DMS53 treated with DMSO at 0.1 percent for 48 hours (cell line): ENCODE measurements around the gene EGFLAM.
"Not testable (repeated sequence)": the region's sequence is repeated elsewhere in the genome, so short reads cannot be mapped to it uniquely, and the experiment has no call there.

ENCODE experiments used
- DNase-seq: peaks from one replicate; lab custom pipeline; 2025; ENCODE audit not compliant: unreplicated experiment; lab: John Stamatoyannopoulos, UW

Gene EGFLAM

DNA sequence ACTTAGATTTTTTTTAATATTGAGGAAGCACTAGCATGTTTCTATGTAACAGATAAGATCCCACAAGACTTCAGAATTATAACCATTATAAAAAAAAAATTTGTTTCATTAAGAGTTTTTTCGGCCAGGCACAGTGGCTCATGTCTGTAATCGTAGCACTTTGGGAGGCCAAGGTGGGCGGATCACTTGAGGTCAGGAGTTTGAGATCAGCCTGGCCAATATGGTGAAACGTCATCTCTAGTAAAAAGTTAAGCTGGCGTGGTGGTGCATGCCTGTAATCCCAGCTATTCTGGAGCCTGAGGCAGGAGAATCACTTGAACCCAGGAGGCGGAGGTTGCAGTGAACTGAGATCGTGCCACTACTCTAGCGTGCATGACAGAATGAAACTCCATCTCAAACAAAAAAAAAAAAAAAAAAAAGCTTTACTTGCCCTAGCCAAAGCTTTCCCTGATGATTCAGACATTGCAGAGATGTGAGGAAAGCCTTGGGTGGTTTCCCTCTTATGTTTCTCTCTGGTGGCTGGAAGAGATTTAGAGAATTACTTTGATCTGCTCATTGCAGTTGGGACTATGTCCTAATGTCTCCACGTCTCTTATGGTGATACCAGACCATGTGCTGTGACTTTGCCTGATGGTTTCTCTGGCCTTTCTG is 65.4 kb downstream of the EGFLAM start:
- DNase-seq = no peak

DNA sequence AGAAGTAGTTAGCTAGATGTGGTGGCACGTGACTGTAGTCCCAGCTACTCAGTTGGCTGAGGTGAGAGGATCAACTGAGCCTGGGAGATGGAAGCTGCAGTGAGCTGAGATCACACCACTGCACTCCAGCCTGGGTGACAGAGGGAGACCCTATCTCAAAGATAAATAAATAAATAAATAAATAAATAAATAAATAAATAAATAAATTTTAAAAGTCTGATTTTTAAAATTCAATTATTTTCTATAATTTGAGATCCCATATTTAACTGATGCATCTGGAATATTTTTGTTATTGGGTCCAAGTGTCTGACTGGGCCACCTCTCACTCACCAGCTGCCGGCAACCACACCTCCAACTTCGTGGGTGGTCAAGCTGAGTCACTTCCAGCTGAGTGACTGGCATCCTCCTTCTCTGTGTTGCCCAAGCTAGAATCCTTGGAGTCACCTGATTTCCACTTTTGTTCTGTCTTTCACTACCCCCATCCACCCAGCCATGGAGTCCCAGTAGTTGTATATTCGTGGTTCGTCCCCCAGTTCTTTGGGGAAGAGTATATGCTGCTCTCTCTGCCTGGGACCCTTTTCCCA is 70.9 kb downstream of the EGFLAM start:
- DNase-seq = no peak

DNA sequence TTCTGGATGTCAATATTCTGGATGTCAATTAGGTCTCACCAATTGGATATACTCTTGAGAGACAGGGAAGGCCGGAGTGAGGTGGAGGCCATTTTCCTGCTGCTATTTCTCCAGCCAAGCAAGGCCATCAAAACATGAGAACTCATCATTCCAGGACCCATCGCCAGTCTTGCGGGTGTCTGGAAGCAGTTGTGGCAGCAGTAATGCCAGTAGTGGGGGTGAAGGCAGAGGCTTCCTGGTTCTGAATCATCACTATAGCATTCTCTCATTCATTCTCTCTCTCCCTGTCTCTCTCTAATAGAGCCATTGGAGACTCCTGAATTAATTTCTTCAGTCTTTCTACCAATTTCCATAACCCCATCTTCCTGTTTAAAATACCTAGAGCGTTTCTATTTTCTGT is 71.8 kb downstream of the EGFLAM start:
- no peak for DNase-seq

DNA sequence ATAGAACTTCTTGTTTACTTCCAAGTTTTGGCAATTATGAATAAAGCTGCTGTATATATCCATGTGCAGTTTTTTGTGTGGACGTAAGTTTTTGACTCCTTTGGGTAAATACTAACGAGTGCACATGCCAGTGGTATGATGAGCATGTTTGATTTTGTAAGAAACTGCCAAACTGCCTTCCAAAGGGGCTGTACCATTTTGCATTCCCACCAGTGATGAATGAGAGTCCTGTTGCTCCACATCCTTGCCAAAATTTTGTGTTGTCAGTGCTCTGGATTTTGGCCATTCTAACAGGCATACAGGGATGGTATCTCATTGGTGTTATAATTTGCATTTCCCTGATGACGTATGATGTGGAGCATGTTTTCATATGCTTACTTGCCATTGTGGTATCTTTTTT is 73.5 kb downstream of the EGFLAM start:
- DNase-seq = no peak

DNA sequence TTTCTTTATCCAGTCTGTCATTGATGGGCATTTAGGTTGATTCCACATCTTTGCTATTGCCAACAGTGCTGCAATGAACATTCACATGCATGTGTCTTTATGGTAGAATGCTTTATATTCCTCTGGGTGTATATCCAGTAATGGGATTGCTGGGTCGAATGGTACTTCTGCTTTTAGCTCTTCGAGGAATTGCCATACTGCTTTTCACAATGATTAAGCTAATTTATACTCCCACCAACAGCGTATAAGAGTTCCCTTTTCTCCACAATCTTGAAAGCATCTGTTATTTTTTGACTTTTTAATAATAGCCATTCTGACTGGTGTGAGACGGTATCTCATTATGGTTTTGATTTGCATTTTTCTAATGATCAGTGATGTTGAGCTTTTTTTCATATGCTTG is 74.8 kb downstream of the EGFLAM start:
- DNase-seq = not testable (repeated sequence)

DNA sequence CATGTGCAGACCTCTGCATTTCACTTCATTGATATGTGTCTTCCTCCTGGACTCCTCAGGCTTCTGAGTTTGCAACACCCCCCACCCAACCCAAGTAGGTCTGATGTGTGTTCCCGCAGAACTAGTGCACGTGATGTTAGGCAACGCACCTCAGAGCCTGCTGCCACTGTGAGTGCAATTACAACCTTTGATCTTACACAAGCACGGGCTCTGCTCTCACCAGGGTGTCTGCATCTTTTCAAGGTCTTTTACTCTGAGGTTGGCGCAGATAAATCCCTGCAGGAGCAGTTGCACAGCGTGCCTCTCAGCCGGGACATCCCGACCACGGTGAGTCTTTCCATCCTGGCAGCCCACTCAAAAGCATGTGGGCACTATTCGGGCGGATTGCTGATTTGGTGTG is 80.1 kb downstream of the EGFLAM start:
- DNase-seq = no peak

DNA sequence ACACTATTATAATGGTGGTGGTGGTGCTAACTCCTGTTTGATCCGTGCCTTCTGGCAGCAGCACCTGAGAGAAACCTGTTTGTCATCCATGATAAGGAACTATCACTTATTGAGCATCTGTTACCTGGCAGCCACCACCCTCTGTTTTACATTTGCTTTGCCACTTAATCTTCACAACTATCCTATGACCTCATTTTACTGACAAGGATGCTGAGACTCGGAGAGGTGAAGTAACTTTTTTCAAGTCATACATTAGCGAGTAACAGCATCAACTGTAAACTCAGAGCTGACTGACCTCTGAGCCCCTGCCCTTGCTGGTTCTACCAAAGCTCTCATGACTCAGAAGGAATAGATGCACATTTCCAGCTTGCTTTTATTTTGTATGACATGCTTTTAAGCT is 81.1 kb downstream of the EGFLAM start:
- no peak for DNase-seq

DNA sequence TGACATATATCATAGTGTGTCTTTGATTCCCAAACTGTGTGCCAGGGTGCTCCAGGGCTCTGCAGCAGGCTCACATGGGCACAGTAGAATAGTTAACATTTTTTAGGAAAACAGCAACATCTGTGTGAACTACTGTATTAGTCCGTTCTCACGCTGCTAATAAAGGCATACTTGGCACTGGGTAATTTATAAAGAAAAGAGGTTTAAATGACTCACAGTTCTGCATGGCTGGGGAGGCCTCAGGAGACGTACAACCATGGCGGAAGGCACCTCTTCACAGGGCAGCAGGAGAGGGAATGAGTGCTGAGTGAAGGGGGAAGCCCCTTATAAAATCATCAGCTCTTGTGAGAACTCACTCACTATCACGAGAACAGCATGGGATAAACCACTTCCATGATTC is 82.7 kb downstream of the EGFLAM start:
- DNase-seq = no peak

DNA sequence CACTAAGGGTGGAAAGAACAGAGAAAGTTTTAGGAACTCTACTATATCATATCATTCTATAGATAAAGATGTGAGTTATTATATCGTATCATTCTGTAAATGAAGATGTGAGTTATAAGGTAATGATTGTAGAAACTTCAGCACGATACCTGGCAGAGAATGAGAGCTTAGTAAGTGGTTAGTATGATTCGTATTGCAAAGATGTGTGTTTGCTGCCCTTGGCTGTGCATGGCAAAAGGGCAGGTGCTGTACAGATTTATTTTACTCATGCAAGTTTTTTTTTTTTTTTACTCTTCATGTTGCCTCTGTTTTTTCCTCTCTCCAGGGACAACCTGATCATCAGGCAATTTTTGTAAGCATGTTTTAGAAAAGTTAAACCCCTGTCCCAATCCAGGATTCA is 83.3 kb downstream of the EGFLAM start:
- DNase-seq = no peak

DNA sequence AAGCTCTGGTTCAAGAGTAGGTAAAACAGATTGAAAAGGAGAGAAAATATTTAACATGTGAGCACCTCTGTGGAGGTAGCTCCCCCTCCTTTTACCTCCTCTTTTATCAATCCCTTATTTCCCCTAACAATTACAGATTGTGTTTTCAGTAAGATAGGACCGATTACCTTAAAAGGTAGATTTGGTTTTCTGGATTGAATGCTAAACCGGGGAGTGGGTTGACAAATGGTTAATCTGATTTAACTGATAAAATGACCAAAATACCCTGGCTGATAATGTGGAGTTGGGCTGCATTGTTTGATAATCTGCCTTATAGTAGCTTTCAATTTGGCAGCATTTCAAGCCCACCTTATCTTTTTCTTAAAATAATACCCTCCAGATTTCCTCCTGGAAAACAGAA is 83.9 kb downstream of the EGFLAM start:
- DNase-seq = no peak

DNA sequence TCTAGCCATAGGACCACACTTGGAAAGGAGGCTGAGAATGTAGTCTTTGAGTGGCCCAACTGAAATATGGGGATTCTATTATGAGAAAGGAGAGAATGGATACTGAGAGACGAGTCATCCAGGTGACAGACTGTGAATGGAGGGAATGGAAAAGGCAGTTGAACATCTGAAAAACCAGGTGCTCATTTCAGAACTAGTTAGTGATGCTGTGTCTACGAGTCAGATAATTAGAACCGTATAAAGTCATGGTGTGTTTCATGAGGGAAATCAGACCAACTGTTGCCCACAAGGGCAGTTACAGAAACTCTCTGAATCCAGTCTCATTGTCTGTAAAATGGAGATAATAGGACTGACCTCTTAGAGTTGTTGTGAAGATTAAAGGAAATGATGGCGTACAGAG is 86.5 kb downstream of the EGFLAM start:
- DNase-seq = no peak

DNA sequence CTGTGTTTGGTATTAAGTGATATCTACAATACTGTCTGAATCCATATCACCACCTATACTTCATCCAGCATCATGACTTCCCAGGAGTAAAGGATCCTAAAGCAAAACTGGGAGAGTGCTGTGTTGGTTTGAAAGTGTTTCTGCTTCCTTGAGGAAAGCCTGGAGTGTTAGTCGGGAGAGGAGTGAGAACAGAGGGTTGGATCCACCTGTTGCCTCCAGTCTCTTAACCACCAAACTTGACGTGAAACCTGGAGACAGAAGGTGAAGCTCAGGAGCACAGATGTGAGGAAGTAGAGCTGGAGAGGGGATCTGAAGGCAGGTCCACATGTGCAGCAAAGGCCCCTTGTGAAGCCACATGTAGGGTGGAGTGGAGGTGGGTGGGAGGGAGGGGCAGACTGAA is 88.2 kb downstream of the EGFLAM start:
- no peak for DNase-seq

DNA sequence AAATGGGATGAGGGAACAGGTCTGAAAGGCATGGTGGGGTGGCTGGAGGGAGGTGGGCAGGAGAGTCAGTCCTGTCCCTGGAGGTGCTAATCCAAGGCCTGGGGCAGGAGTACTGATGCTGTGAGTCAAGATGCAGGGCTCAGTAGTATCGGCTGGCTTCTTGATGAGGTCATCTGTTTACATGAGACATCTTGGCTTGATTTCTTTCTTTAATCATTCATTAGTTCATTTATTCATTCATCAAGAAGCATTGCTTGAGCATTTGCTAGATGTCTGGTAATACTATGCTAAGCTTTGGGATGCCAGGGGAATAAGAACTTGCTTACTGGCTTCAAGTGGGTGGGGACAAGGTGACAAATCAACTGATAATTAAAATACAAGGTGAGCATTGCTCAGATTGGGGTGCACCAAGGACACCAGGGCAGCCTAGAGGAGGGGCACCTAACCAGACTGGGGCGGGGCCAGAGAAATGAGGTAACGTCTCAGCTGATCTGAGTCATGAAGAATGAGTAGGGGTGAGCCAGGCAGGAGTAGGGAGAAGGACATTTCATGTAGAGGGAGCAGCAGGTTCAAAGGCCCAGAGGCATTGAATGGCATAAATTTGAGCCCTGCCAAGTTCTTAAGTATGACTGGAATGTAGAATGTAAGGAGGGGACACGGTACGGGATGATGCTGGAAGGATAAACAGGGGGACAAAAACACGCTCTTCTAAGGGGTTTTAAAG is 88.8 kb downstream of the EGFLAM start:
- no peak for DNase-seq

DNA sequence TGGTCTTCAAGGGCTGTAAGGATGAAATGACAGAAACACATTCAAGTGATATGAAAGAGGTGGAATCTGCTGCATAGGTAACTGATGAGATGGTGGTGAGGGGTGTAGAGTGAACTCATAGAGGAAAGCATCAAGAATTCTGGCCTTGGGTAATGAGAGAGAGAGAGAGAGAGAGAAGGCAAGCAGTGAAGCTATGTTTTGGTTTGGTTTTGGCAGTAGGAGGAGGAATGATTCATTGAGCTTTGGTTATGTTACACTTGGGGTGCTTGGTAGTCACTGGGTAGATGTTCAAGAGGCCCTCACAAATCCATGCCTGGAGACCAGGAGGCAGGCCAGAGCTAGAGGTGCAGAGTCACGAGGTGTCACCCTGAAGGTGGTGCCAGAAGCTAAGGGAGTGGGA is 89.5 kb downstream of the EGFLAM start:
- DNase-seq = no peak

DNA sequence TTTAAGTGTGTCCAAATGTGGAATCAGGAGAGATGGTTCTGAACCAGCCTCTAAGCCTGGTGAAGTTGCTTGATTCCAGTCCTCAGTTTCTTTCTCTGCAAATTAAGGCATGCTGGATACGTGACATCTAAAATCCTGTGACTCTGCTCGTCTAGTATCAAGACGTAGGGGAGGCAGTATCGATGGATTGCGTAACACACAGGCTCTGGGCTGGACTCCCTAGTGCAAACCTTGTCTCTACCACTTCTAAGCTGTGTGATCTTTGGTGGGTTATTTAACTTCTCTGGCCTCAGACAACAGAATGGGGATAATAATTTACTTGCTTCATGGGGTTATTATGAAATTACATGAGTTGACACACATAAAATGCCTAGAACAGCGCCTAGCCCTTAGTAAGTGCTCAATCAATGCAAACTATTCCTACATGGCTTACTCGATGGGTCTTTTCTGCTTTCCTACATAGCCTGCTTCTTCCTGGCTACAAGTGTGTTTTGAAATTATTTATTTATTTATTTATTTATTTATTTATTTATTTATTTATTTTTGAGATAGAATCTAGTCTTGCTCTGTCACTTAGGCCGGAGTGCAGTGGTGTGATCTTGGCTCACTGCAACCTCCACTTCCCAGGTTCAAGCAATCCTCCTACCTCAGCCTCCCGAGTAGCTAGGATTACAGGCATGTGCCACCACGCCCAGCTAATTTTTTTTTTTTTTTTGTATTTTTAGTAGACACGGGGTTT is 102.1 kb downstream of the EGFLAM start:
- DNase-seq = no peak

DNA sequence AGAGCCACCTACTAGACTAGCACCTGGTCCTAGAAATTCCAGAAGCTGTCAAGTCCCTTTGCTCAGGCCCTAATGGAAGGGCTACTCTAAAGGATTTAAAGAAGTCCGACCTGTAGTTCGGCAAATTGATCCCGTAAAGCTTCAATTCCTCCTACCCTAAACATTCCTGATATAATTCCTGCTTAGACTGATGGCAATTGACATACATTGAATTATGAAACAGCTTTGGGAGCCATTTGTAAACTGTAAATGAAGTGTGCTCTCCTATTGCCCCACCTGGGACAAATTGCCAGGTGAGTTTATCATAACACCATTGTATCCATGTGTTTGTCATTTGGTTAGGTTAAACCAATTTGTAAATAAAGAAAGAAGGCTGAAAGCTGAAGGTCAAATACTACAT is 104.4 kb downstream of the EGFLAM start:
- DNase-seq = no peak

DNA sequence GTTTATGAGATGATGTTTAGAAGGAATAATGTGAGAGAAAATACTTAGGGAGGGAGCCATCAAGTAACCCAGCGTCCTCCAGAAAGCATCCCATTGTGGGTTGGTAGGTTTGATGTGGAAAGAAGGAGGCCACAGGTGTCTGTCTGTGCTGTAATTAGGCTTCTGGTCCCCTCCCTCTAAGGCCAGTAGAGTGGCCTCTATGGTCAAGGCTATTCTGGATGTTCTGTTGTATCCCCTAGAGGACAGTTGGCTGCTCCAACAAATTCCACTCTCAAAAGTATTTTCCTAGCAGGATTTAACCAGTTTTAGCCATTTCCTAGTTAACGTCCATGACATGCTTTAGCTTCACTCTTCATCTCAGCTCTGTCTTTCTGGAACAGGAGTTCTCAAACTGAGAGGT is 106.5 kb downstream of the EGFLAM start:
- no peak for DNase-seq

DNA sequence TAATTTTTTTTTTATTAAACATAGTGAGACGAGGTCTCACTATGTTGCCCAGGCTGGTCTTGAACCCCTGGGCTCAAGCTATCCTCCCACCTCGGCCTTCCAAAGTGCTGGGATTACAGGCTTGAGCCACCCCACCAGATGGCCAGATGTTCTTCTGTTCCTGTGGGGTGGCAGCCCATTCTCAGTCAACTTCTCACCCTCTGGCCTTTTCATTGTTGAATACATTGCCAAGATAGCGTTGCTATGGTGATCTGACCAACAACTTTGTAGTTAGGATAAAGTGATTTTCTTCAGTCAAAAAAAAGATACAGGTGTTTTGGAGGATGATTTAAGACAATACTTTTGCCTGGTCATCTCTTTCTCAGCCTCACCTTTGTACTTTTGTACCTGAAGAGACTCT is 109.1 kb downstream of the EGFLAM start:
- no peak for DNase-seq

DNA sequence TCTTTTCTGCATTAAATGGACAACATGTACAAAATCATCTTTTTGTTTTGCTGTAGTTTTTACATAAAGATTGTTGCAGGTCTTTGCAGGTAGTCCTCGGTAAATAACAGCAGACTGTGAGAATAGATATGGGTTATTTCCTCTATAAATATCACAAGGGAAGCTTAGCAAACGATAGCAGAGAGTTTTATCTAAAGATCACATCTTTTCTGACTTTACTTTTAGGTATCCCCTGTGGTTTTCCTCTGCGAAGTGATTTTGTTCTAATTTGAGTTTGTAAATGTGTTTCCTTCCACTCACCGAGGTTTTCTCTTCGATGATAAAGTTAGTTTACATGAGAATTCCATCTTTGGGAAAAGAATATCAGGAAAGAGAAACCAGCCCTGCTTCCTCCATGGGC is 109.6 kb downstream of the EGFLAM start:
- DNase-seq = no peak

DNA sequence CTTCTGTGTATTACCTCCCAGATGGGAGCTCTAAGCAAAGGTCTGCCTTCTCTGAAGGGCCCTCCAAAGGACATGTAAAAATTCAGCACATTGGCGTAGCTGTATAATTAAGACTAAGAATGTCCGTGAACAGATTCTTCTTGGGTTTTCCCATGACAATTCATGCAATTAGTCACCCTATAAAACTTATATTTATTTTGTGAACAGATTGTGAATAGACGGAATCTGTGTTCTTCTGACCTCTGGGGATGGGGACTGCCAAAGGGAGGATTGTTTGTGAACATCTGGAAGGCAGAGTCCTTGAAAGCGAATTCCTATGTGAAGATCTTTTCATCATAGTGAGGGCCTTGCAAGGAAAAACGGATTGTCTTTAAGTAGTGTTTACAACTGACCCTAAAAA is 111.3 kb downstream of the EGFLAM start:
- DNase-seq = no peak

DNA sequence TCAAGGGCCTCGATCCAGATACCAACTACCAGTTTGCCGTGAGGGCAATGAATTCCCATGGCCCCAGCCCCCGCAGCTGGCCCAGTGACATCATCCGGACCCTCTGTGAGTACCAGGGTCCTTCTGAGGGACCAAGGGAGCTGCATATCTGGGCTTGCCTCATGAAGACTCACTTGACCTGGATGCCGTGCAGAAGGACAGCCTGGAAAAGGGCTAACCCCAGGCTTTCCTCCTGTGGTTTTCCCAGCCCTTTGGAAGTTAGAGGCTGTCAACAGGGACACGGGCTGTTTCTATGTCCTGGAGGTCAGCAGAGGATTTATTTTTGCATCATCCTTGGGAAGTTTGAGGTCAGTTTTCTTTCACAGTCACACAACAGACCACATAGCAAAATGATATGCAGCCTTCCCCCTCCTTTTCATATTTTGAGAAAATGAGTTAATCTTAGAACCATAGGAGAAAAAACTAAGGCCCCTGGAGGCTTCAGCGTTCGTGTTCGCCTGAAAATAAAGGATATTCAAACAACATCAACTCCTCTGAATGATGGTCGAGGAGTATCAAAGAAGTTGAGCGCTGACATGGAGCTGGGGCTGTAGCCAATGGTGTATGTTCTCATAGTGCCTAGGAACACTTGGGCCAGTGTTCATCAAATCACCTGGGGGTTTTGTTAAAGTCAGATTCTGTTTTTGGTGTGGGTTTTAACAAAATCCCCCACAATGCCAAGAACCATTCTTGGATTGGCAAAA is 112.2 kb downstream of the EGFLAM start:
- DNase-seq = no peak
